ENCODE results near the gene TXNDC5.

Gene TXNDC5

GRCh38 chr6:7883381-7883780 is 27.2 kb downstream of the TXNDC5 start:
- Histone ChIP-seq H2AFZ (ENCODE audit: low read length) (no peak overlapping the region), H3K4me1 (ENCODE audit: insufficient read depth, low read length, severe bottlenecking) (no peaks in the 10 kb centered on the region), H3K27ac (ENCODE audit: low read depth, low read length, poor library complexity, severe bottlenecking) (no peak overlapping the region), H3K79me2 (ENCODE audit: insufficient read depth, low read length) (no peaks in the 10 kb centered on the region), H4K20me1 (ENCODE audit: insufficient read depth, low read length) (no peaks in the 10 kb centered on the region), H3F3A (ENCODE audit: insufficient read depth, low read length) (no peaks in the 10 kb centered on the region), H3K27me3 (ENCODE audit: insufficient read depth, low read length) (no peaks in the 10 kb centered on the region), H3K4me3 (ENCODE audit: low read depth, low read length, poor library complexity, severe bottlenecking) (no peak overlapping the region), H3K9me3 (ENCODE audit: low read length) (no peaks in the 10 kb centered on the region), H3K36me3 (ENCODE audit: insufficient read depth, low read length) (peaks cover 80% of the 10 kb centered on the region), H3K9me2 (ENCODE audit: low read depth, low read length) (no peaks in the 10 kb centered on the region), H3K9ac (ENCODE audit: low read length) (no peak overlapping the region), H3K4me2 (ENCODE audit: low read length) (no peak overlapping the region)
- TF ChIP-seq EZH2 (IDR thresholded peaks at IDR 0.05; ENCODE audit: borderline replicate concordance, low read length) (no peak), CTCF (IDR thresholded peaks at IDR 0.05; ENCODE audit: low read length) (no peak)

- no peak for TF ChIP-seq CTCF (IDR thresholded peaks at IDR 0.05; ENCODE audit: low read length)
- no peak for TF ChIP-seq EZH2 (IDR thresholded peaks at IDR 0.05; ENCODE audit: borderline replicate concordance, low read length)
- Histone ChIP-seq H4K20me1 (ENCODE audit: insufficient read depth, low read length) (no peaks in the 10 kb centered on the region), H3K9me3 (ENCODE audit: low read length) (no peaks in the 10 kb centered on the region), H3K79me2 (ENCODE audit: insufficient read depth, low read length) (no peaks in the 10 kb centered on the region), H3K9ac (ENCODE audit: low read length) (no peak overlapping the region), H3K27ac (ENCODE audit: low read depth, low read length, poor library complexity, severe bottlenecking) (no peak overlapping the region), H3K4me3 (ENCODE audit: low read depth, low read length, poor library complexity, severe bottlenecking) (no peak overlapping the region), H3K36me3 (ENCODE audit: insufficient read depth, low read length) (peaks cover 73% of the 10 kb centered on the region), H3K27me3 (ENCODE audit: insufficient read depth, low read length) (no peaks in the 10 kb centered on the region), H3K4me2 (ENCODE audit: low read length) (no peak overlapping the region), H3K4me1 (ENCODE audit: insufficient read depth, low read length, severe bottlenecking) (no peaks in the 10 kb centered on the region), H3F3A (ENCODE audit: insufficient read depth, low read length) (no peaks in the 10 kb centered on the region), H2AFZ (ENCODE audit: low read length) (no peak overlapping the region), H3K9me2 (ENCODE audit: low read depth, low read length) (no peaks in the 10 kb centered on the region)
Observed at GRCh38 chr6:7882505-7883257, 27.9 kb downstream of the TXNDC5 start.

- no peaks in the 10 kb centered on the region for H3F3A ChIP-seq (ENCODE audit: insufficient read depth, low read length)
Observed at GRCh38 chr6:7881765-7882500, 28.7 kb downstream of the TXNDC5 start.

More at GRCh38 chr6:7881765-7882500, 28.7 kb downstream of the TXNDC5 start:
- no peak overlapping the region for H3K27ac ChIP-seq (ENCODE audit: low read depth, low read length, poor library complexity, severe bottlenecking)
- no peak overlapping the region for H2AFZ ChIP-seq (ENCODE audit: low read length)
- H3K36me3 ChIP-seq (ENCODE audit: insufficient read depth, low read length) = peaks cover 66% of the 10 kb centered on the region
- H3K9me3 ChIP-seq (ENCODE audit: low read length) = no peaks in the 10 kb centered on the region
- H3K4me3 ChIP-seq (ENCODE audit: low read depth, low read length, poor library complexity, severe bottlenecking) = no peak overlapping the region
- TF ChIP-seq EZH2 (IDR thresholded peaks at IDR 0.05; ENCODE audit: borderline replicate concordance, low read length) (no peak), CTCF (IDR thresholded peaks at IDR 0.05; ENCODE audit: low read length) (no peak)
- H3K27me3 ChIP-seq (ENCODE audit: insufficient read depth, low read length) = no peaks in the 10 kb centered on the region
- H3K9me2 ChIP-seq (ENCODE audit: low read depth, low read length) = no peaks in the 10 kb centered on the region
- no peak overlapping the region for H3K4me2 ChIP-seq (ENCODE audit: low read length)
- H3K79me2 ChIP-seq (ENCODE audit: insufficient read depth, low read length) = no peaks in the 10 kb centered on the region
- H3K9ac ChIP-seq (ENCODE audit: low read length) = no peak overlapping the region
- no peaks in the 10 kb centered on the region for H4K20me1 ChIP-seq (ENCODE audit: insufficient read depth, low read length)
- H3K4me1 ChIP-seq (ENCODE audit: insufficient read depth, low read length, severe bottlenecking) = no peaks in the 10 kb centered on the region

Data from OCI-LY1 (cell line).